ENCODE results near the gene SNX32. TPM values are rescaled to one million over a fixed set of nuclear protein-coding genes. Genes with fewer than 3 reads are reported as not detected.

The SNX32 gene
- total RNA-seq, 4 donors from 2014 or later = 0.58 to 2.6 TPM; not detected in 2

- peaks cover 0 to 13% of the 10 kb centered on the region in 2 donors for H3K27me3 ChIP-seq
- no peak for DNase-seq
- H3K27ac ChIP-seq = no peak overlapping the region
- TF ChIP-seq POLR2A (IDR thresholded peaks at IDR 0.05) = no peak
- no peak for TF ChIP-seq CTCF (IDR thresholded peaks at IDR 0.05)
- intact Hi-C loops (cut with DNase I; ENCODE audit: low total_unique reads) = no loop called here
- H3K4me1 ChIP-seq = no peaks in the 10 kb centered on the region
- H3K9me3 ChIP-seq = no peaks in the 10 kb centered on the region
- no peaks in the 10 kb centered on the region for H3K36me3 ChIP-seq
- no peak overlapping the region for H3K4me3 ChIP-seq
These were observed 32.4 kb upstream of the SNX32 start for GRCh38 chr11:65801153-65801987.

- Histone ChIP-seq H3K27me3 (peaks cover 0 to 13% of the 10 kb centered on the region in 2 donors), H3K4me3 (no peak overlapping the region), H3K4me1 (no peaks in the 10 kb centered on the region), H3K9me3 (no peaks in the 10 kb centered on the region), H3K27ac (no peak overlapping the region), H3K36me3 (no peaks in the 10 kb centered on the region)
- TF ChIP-seq CTCF (IDR thresholded peaks at IDR 0.05) = no peak
- TF ChIP-seq POLR2A (IDR thresholded peaks at IDR 0.05) = no peak
- intact Hi-C loops (cut with DNase I; ENCODE audit: low total_unique reads) = no loop called here
- no peak for DNase-seq
These were observed 30.9 kb upstream of the SNX32 start for GRCh38 chr11:65802841-65803240.

GRCh38 chr11:65803797-65804492, 29.8 kb upstream of the SNX32 start:
- Histone ChIP-seq H3K27ac (no peak overlapping the region), H3K36me3 (no peaks in the 10 kb centered on the region), H3K27me3 (peaks cover 0 to 13% of the 10 kb centered on the region in 2 donors), H3K4me3 (no peak overlapping the region), H3K4me1 (no peaks in the 10 kb centered on the region), H3K9me3 (no peaks in the 10 kb centered on the region)
- DNase-seq = no peak
- intact Hi-C loops (cut with DNase I; ENCODE audit: low total_unique reads) = no loop called here
- TF ChIP-seq CTCF (IDR thresholded peaks at IDR 0.05) (no peak), POLR2A (IDR thresholded peaks at IDR 0.05) (no peak)

- intact Hi-C loops (cut with DNase I; ENCODE audit: low total_unique reads) = no loop called here
- TF ChIP-seq CTCF (IDR thresholded peaks at IDR 0.05) = no peak
- no peak for DNase-seq
These were observed 26.8 kb upstream of the SNX32 start for GRCh38 chr11:65806979-65807378.

GRCh38 chr11:65808744-65809341, 24.9 kb upstream of the SNX32 start:
- no peak for DNase-seq
- no peak for TF ChIP-seq CTCF (IDR thresholded peaks at IDR 0.05)
- no peak for TF ChIP-seq POLR2A (IDR thresholded peaks at IDR 0.05)
- no peaks in the 10 kb centered on the region for H3K9me3 ChIP-seq
- H3K4me3 ChIP-seq = no peak overlapping the region
- no peaks in the 10 kb centered on the region for H3K36me3 ChIP-seq
- intact Hi-C loops (cut with DNase I; ENCODE audit: low total_unique reads) = no loop called here
- H3K27me3 ChIP-seq = no peaks in the 10 kb centered on the region
- H3K27ac ChIP-seq = no peak overlapping the region
- H3K4me1 ChIP-seq = no peaks in the 10 kb centered on the region

More at GRCh38 chr11:65806979-65807378, 26.8 kb upstream of the SNX32 start:
- H3K4me3 ChIP-seq = no peak overlapping the region
- H3K36me3 ChIP-seq = no peaks in the 10 kb centered on the region
- H3K27ac ChIP-seq = no peak overlapping the region
- peaks cover 0 to 8% of the 10 kb centered on the region in 2 donors for H3K27me3 ChIP-seq
- H3K4me1 ChIP-seq = no peaks in the 10 kb centered on the region
- H3K9me3 ChIP-seq = no peaks in the 10 kb centered on the region

Data from uterus (tissue), 4 donors.